Measurements from ENCODE around the gene LAPTM4A. TPM values are rescaled to one million over a fixed set of nuclear protein-coding genes. Genes with fewer than 3 reads are reported as not detected.
A peak's percentile ranks its signal among the peaks of the same experiment; 100 is the strongest.

Gene LAPTM4A
- polyA plus RNA-seq, 2 of the 4 experiments (the other 2 are of a cell fraction), result 275 to 509 TPM

DNA sequence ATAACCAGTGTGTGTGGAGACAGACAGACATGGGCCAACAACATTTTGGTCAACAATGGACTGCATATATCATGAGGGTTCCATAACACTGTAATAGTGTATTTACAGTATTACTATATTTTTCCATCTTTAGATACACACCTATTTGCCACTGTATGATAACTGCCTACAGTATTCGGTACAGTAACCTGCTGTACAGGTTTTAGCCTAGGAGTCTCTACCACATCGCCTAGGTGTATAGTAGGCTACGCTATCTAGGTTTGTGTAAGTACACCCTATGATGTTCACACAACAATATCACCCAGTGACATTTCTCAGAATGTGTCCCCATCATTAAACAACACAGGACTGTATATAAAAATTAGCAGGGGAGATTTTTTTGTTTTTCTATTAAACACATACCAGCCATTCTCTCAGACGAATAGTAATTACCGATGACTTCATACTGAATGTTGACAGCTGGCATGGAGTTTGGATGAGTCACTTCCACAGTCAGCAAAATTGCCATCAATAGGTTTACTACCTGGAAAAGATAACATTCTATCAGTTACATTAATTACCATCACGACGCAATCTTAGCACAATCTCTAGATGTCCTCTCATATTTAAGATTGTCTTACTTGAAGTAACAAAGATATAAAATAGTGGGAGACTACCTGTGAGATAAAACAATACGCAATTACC, 10.8 kb downstream of the LAPTM4A start:
- Histone ChIP-seq H3K27ac (no peak overlapping the region), H3K4me1 (peaks cover 18% of the 10 kb centered on the region; the same call in 2 of the 3 replicates), H3K9me3 (no peaks in the 10 kb centered on the region), H3K4me2 (no peak overlapping the region), H3K4me3 (no peak overlapping the region)
- ATAC-seq (no peak), DNase-seq (ENCODE audit: low read depth in 1 of 2, low spot score in 1 of 2) (no peak), FAIRE-seq (no peak)
- ChIA-PET POLR2A (interaction anchor here (1.2 to 1.3 kb wide), 2 partner anchors 10 to 11 kb away, joined by 3 to 4 read pairs; partner anchors contain the start of gene LAPTM4A), CTCF (interaction anchor here (0.9 to 1.0 kb wide), 2 partner anchors 19 to 55 kb away, joined by 3 read pairs; no protein-coding TSS in a partner anchor)
- WGBS (ENCODE audit: missing lambda C conversion rate), result 79% methylated on average over 8 of the region's 8 CpGs
- peak; percentile 77 for TF ChIP-seq MAFK (IDR thresholded peaks at IDR 0.05; ENCODE audit: partially characterized antibody)
- TF ChIP-seq FOSB (CRISPR knock-in tag; IDR thresholded peaks at IDR 0.05), result no peak
- TF ChIP-seq NR3C1 (IDR thresholded peaks at IDR 0.05), result no peak
- TF ChIP-seq, protein P1, sequence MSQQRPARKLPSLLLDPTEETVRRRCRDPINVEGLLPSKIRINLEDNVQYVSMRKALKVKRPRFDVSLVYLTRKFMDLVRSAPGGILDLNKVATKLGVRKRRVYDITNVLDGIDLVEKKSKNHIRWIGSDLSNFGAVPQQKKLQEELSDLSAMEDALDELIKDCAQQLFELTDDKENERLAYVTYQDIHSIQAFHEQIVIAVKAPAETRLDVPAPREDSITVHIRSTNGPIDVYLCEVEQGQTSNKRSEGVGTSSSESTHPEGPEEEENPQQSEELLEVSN (IDR thresholded peaks at IDR 0.05; ENCODE audit: borderline replicate concordance, low read depth), result no peak
- no peak for TF ChIP-seq FOSL2 (IDR thresholded peaks at IDR 0.05)
- peak; percentile 78 for TF ChIP-seq FOSL2 (CRISPR knock-in tag; IDR thresholded peaks at IDR 0.05)
- TF ChIP-seq BCL3 (IDR thresholded peaks at IDR 0.05), result no peak

DNA sequence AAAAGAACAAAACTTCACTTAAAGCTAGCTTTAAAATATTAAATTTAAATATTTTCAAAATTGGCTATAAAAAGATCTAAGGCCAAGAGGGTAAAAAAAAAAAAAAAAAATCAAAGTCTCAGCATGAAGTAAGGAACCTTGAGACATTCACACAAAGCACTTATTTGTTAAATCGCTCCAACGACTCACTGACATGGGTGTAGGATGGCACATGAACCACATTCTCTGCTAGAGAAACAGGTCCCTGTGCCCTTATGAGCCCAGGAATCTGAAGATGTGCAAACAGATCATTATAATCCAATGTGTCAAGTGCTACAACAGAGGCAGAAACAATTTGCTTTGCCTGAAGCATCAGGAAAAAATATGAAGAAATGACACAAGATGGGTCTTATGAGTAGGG, 13.8 kb downstream of the LAPTM4A start:
- H3K9me3 ChIP-seq, result no peaks in the 10 kb centered on the region
- peaks cover 18% of the 10 kb centered on the region; the same call in 2 of the 3 replicates for H3K4me1 ChIP-seq
- ChIA-PET CTCF (interaction anchor here (1.0 to 2.7 kb wide), 5 partner anchors 13 to 188 kb away, joined by 3 to 10 read pairs (median 4); partner anchors contain the start of gene SDC1), POLR2A (interaction anchor here (0.6 to 1.2 kb wide), 2 partner anchors 14 to 25 kb away, joined by 3 to 5 read pairs; partner anchors contain the start of gene LAPTM4A)
- TF ChIP-seq CHD4 (IDR thresholded peaks at IDR 0.05; ENCODE audit: borderline replicate concordance) (no peak), HOXB13 (CRISPR knock-in tag; IDR thresholded peaks at IDR 0.05; ENCODE audit: low read depth) (no peak), MAX (IDR thresholded peaks at IDR 0.05) (no peak), SMC3 (IDR thresholded peaks at IDR 0.05) (no peak), PHF8 (IDR thresholded peaks at IDR 0.05; ENCODE audit: borderline replicate concordance, low read depth) (no peak), RARB (CRISPR knock-in tag; IDR thresholded peaks at IDR 0.05) (no peak), FOSL2 (IDR thresholded peaks at IDR 0.05) (no peak), FOSL2 (CRISPR knock-in tag; IDR thresholded peaks at IDR 0.05) (no peak), POLR2A (IDR thresholded peaks at IDR 0.05; ENCODE audit: low read length) (no peak), BCL3 (IDR thresholded peaks at IDR 0.05) (no peak), POLR2AphosphoS2 (conservative IDR thresholded peaks at IDR 0.05; ENCODE audit: low read length) (no peak), NPAS2 (CRISPR knock-in tag; IDR thresholded peaks at IDR 0.05; ENCODE audit: borderline replicate concordance) (no peak), KDM1A (IDR thresholded peaks at IDR 0.05; ENCODE audit: low read depth) (no peak), HOXB5 (CRISPR knock-in tag; IDR thresholded peaks at IDR 0.05) (no peak), NR3C1 (IDR thresholded peaks at IDR 0.05) (no peak), RAD21 (conservative IDR thresholded peaks at IDR 0.05 in 1 of 2, IDR thresholded peaks at IDR 0.05 in 1 of 2) (no peak)
- TF ChIP-seq, protein P1 (IDR thresholded peaks at IDR 0.05; ENCODE audit: borderline replicate concordance, low read depth), result no peak
- TF ChIP-seq, protein P2, sequence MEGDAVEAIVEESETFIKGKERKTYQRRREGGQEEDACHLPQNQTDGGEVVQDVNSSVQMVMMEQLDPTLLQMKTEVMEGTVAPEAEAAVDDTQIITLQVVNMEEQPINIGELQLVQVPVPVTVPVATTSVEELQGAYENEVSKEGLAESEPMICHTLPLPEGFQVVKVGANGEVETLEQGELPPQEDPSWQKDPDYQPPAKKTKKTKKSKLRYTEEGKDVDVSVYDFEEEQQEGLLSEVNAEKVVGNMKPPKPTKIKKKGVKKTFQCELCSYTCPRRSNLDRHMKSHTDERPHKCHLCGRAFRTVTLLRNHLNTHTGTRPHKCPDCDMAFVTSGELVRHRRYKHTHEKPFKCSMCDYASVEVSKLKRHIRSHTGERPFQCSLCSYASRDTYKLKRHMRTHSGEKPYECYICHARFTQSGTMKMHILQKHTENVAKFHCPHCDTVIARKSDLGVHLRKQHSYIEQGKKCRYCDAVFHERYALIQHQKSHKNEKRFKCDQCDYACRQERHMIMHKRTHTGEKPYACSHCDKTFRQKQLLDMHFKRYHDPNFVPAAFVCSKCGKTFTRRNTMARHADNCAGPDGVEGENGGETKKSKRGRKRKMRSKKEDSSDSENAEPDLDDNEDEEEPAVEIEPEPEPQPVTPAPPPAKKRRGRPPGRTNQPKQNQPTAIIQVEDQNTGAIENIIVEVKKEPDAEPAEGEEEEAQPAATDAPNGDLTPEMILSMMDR (IDR thresholded peaks at IDR 0.05), result no peak
- 88% methylated on average over 2 of the region's 2 CpGs for WGBS (ENCODE audit: missing lambda C conversion rate)
- no peak for DNase-seq (ENCODE audit: low read depth in 1 of 2, low spot score in 1 of 2)
- no peak overlapping the region for H3K4me2 ChIP-seq
- no peak for FAIRE-seq
- ATAC-seq, result no peak
- H3K4me3 ChIP-seq, result no peak overlapping the region
- H3K27ac ChIP-seq, result no peak overlapping the region

All from A549 (cell line).